SK-N-SH (cell line): ENCODE data around the gene LVRN.

Experiments
- JUND ChIP-seq: IDR thresholded peaks from 2 replicates; pipeline ENCODE4 v1.4.0; 2012
- RAD21 ChIP-seq: IDR thresholded peaks from 2 replicates; pipeline ENCODE4 v1.6.1; 2012; ENCODE audit warnings: mild to moderate bottlenecking, low read length
- TF ChIP-seq, protein P1 (sequence below): IDR thresholded peaks from 2 replicates; pipeline ENCODE4 v1.4.0; 2012; ENCODE audit warnings: low read depth

DNA sequence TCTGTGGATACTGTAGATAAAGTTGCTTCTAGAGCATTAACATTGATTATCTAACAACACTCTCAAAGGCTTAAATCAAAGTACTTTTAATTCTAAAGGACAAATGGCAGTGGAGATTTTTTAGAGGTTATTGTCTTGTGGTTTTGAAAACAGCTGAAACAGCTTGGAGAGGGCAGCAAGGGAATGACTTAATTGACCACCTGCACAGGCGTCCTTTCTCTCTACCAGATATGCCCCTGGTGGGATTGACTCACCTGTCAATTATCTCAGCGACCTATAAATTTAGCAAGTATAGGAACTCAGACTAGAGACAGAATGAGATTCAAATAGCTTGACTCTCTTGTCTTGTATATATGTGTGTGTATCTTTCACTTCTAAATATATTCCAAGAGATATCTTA, 83.5 kb downstream of the LVRN start:
- TF ChIP-seq JUND (no peak), RAD21 (no peak)
- TF ChIP-seq, protein P1, sequence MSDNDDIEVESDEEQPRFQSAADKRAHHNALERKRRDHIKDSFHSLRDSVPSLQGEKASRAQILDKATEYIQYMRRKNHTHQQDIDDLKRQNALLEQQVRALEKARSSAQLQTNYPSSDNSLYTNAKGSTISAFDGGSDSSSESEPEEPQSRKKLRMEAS: no peak
